GM18868 (cell line): ENCODE data around the gene DYNC1H1.

Experiments used
- ATAC-seq: cut with Tn5 transposase; IDR thresholded peaks from one replicate; pipeline ENCODE4 v1.9.1; 2021; ENCODE audit warnings: mild to moderate bottlenecking, moderate library complexity; ENCODE audit not compliant: unreplicated experiment

DYNC1H1 gene

GRCh38 chr14:101988377-101988776 lies 24.0 kb downstream of the DYNC1H1 start:
- ATAC-seq = no peak

GRCh38 chr14:101991352-101991751 lies 27.0 kb downstream of the DYNC1H1 start:
- peak; percentile 61 for ATAC-seq

- peak; percentile 91 for ATAC-seq
Measured at GRCh38 chr14:101992708-101993107, 28.3 kb downstream of the DYNC1H1 start.

GRCh38 chr14:101997429-101998336 lies 33.3 kb downstream of the DYNC1H1 start:
- no peak for ATAC-seq

- ATAC-seq = no peak
Measured at GRCh38 chr14:102000902-102001301, 36.5 kb downstream of the DYNC1H1 start.

- no peak for ATAC-seq
Measured at GRCh38 chr14:102005336-102005735, 41.0 kb downstream of the DYNC1H1 start.

- no peak for ATAC-seq
Measured at GRCh38 chr14:102007916-102008418, 43.6 kb downstream of the DYNC1H1 start.

- ATAC-seq = no peak
Measured at GRCh38 chr14:102008891-102009290, 44.5 kb downstream of the DYNC1H1 start.

- ATAC-seq = no peak
Measured at GRCh38 chr14:102011631-102012030, 47.3 kb downstream of the DYNC1H1 start.

- no peak for ATAC-seq
Measured at GRCh38 chr14:102012336-102012735, 48.0 kb downstream of the DYNC1H1 start.

- no peak for ATAC-seq
Measured at GRCh38 chr14:102013669-102014200, 49.4 kb downstream of the DYNC1H1 start.

GRCh38 chr14:102015045-102015685 lies 50.8 kb downstream of the DYNC1H1 start:
- no peak for ATAC-seq

GRCh38 chr14:102015771-102016170 lies 51.4 kb downstream of the DYNC1H1 start:
- ATAC-seq = no peak

- ATAC-seq = no peak
Measured at GRCh38 chr14:102016420-102017090, 52.2 kb downstream of the DYNC1H1 start.

GRCh38 chr14:102018251-102018650 lies 53.9 kb downstream of the DYNC1H1 start:
- no peak for ATAC-seq

GRCh38 chr14:102019006-102019540 lies 54.7 kb downstream of the DYNC1H1 start:
- ATAC-seq = no peak

- no peak for ATAC-seq
Measured at GRCh38 chr14:102020058-102020971, 55.9 kb downstream of the DYNC1H1 start.

- ATAC-seq = no peak
Measured at GRCh38 chr14:102026934-102027333, 62.6 kb downstream of the DYNC1H1 start.

- no peak for ATAC-seq
Measured at GRCh38 chr14:102027951-102028350, 63.6 kb downstream of the DYNC1H1 start.

- no peak for ATAC-seq
Measured at GRCh38 chr14:102028733-102029132, 64.4 kb downstream of the DYNC1H1 start.
